Lower lobe of right lung (tissue), 2 donors: ENCODE data around the gene DIAPH3. TPM values are rescaled to one million over a fixed set of nuclear protein-coding genes. Genes with fewer than 3 reads are reported as not detected.

Experiments used
- ATAC-seq, 2 donors: fragments of 200-7000 bp; cut with Tn5 transposase; one replicate each; pipeline ENCODE4 v1.9.1; 2020 to 2022; ENCODE audit warnings: mild to moderate bottlenecking in 2 of 2, moderate library complexity in 2 of 2
- DNase-seq: peaks from one replicate; pipeline ENCODE4 v3.0.0-alpha.2; 2020
- H3K27ac ChIP-seq: fragments of 200-600 bp; one replicate; pipeline ENCODE4 v1.8.0; 2022
- H3K27me3 ChIP-seq: fragments of 200-600 bp; one replicate; pipeline ENCODE4 v1.8.0; 2022; ENCODE audit warnings: low read depth
- H3K36me3 ChIP-seq: fragments of 200-600 bp; one replicate; pipeline ENCODE4 v1.8.0; 2022; ENCODE audit warnings: mild to moderate bottlenecking
- H3K4me1 ChIP-seq: fragments of 200-600 bp; one replicate; pipeline ENCODE4 v1.8.0; 2022
- H3K4me3 ChIP-seq: fragments of 200-600 bp; one replicate; pipeline ENCODE4 v1.8.0; 2022; ENCODE audit warnings: mild to moderate bottlenecking
- H3K9me3 ChIP-seq: fragments of 200-600 bp; one replicate; pipeline ENCODE4 v1.8.0; 2022
- CTCF ChIP-seq: fragments of 200-600 bp; IDR thresholded peaks from one replicate; pipeline ENCODE4 v1.8.0; 2022; ENCODE audit warnings: antibody characterized with exemption, mild to moderate bottlenecking
- intact Hi-C: fragments of 100-400 bp; cut with DNase I; formaldehyde crosslinking; loops from one replicate; pipeline ENCODE4 v1.11.0; 2022
- total RNA-seq: library from RNA; stranded (reverse); fragmentation: NEBNext Ultra II Directional; extraction: Animal tissue kit (Norgen Biotek cat#: 25700); gene quantifications from one replicate; pipeline ENCODE4 v1.2.1, GENCODE V29; 2021
- donor health status: DM: no; HTN: yes; CAD: no; lungs with severe emphysema.

Gene DIAPH3
- total RNA-seq, 1 donor from 2014 or later, result 3.2 TPM

- no peak for ATAC-seq
- Histone ChIP-seq H3K9me3 (no peaks in the 10 kb centered on the region), H3K4me3 (no peak overlapping the region), H3K27me3 (no peaks in the 10 kb centered on the region), H3K36me3 (no peaks in the 10 kb centered on the region), H3K4me1 (no peaks in the 10 kb centered on the region), H3K27ac (no peak overlapping the region)
- intact Hi-C loops, result no loop called here
- TF ChIP-seq CTCF, result no peak
- no peak for DNase-seq
Observed at GRCh38 chr13:59658027-59658737, 505.5 kb downstream of the DIAPH3 start.

GRCh38 chr13:59653916-59654315 lies 509.8 kb downstream of the DIAPH3 start:
- H3K4me1 ChIP-seq, result no peaks in the 10 kb centered on the region
- intact Hi-C loops, result no loop called here

GRCh38 chr13:59651479-59651878 lies 512.2 kb downstream of the DIAPH3 start:
- ATAC-seq (no peak), DNase-seq (no peak)
- Histone ChIP-seq H3K4me3 (no peak overlapping the region), H3K27ac (no peak overlapping the region), H3K9me3 (no peaks in the 10 kb centered on the region), H3K27me3 (no peaks in the 10 kb centered on the region), H3K4me1 (no peaks in the 10 kb centered on the region), H3K36me3 (no peaks in the 10 kb centered on the region)
- intact Hi-C loops, result no loop called here
- no peak for TF ChIP-seq CTCF

More at GRCh38 chr13:59653916-59654315, 509.8 kb downstream of the DIAPH3 start:
- H3K27ac ChIP-seq, result no peak overlapping the region
- ATAC-seq, result no peak
- no peaks in the 10 kb centered on the region for H3K27me3 ChIP-seq
- DNase-seq, result no peak
- H3K36me3 ChIP-seq, result no peaks in the 10 kb centered on the region
- no peak overlapping the region for H3K4me3 ChIP-seq
- TF ChIP-seq CTCF, result no peak
- H3K9me3 ChIP-seq, result no peaks in the 10 kb centered on the region

- intact Hi-C loops, result no loop called here
- no peak overlapping the region for H3K27ac ChIP-seq
- no peak for TF ChIP-seq CTCF
- ATAC-seq (no peak), DNase-seq (no peak)
- H3K9me3 ChIP-seq, result no peaks in the 10 kb centered on the region
- H3K4me1 ChIP-seq, result no peaks in the 10 kb centered on the region
- H3K36me3 ChIP-seq, result no peaks in the 10 kb centered on the region
- no peaks in the 10 kb centered on the region for H3K27me3 ChIP-seq
- H3K4me3 ChIP-seq, result no peak overlapping the region
Observed at GRCh38 chr13:59643906-59644626, 519.7 kb downstream of the DIAPH3 start.

GRCh38 chr13:59643364-59643841 lies 520.3 kb downstream of the DIAPH3 start:
- no peak overlapping the region for H3K27ac ChIP-seq
- no peak for ATAC-seq
- H3K4me1 ChIP-seq, result no peaks in the 10 kb centered on the region
- no peak for TF ChIP-seq CTCF
- DNase-seq, result no peak
- H3K4me3 ChIP-seq, result no peak overlapping the region
- H3K27me3 ChIP-seq, result no peaks in the 10 kb centered on the region
- intact Hi-C loops, result no loop called here
- H3K36me3 ChIP-seq, result no peaks in the 10 kb centered on the region
- H3K9me3 ChIP-seq, result no peaks in the 10 kb centered on the region
